Cardiac fibroblast (primary cell): ENCODE measurements around the gene TAS2R46.
"Not testable (repeated sequence)": the region's sequence is repeated elsewhere in the genome, so short reads cannot be mapped to it uniquely, and the experiment has no call there.

Experiments
- DNase-seq, 2 donors: peaks; one replicate each; pipeline versions ENCODE4 v3.0.0 to v3.0.0-alpha.2; 2010; ENCODE audit warnings: low read depth in 2 of 2
- H3K4me3 ChIP-seq, 2 donors: replicated peaks in 1 of 2; 1 replicate in 1 of 2; 2 replicates in 1 of 2; pipeline ENCODE4 v1.5.1; 2011; ENCODE audit warnings: low read depth in 2 of 2, low read length in 2 of 2, mild to moderate bottlenecking in 2 of 2, moderate library complexity in 1 of 2
- CTCF ChIP-seq: IDR thresholded peaks from one replicate; pipeline ENCODE4 v1.5.1; 2011; ENCODE audit warnings: low read depth, mild to moderate bottlenecking, low read length, inconsistent platforms

Gene TAS2R46, protein sequence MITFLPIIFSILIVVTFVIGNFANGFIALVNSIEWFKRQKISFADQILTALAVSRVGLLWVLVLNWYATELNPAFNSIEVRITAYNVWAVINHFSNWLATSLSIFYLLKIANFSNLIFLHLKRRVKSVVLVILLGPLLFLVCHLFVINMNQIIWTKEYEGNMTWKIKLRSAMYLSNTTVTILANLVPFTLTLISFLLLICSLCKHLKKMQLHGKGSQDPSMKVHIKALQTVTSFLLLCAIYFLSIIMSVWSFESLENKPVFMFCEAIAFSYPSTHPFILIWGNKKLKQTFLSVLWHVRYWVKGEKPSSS

GRCh38 chr12:11062194-11062593 lies at the start of gene TAS2R46:
Gene TAS2R46, minus strand, starts transcription at chr12:11062294. Its CDS starts 0 bp downstream, at chr12:11062294.
- not testable (repeated sequence) for H3K4me3 ChIP-seq, DNase-seq

- not testable (repeated sequence) for DNase-seq
These were observed 49.1 kb upstream of the TAS2R46 start for GRCh38 chr12:11111213-11111612.

DNA sequence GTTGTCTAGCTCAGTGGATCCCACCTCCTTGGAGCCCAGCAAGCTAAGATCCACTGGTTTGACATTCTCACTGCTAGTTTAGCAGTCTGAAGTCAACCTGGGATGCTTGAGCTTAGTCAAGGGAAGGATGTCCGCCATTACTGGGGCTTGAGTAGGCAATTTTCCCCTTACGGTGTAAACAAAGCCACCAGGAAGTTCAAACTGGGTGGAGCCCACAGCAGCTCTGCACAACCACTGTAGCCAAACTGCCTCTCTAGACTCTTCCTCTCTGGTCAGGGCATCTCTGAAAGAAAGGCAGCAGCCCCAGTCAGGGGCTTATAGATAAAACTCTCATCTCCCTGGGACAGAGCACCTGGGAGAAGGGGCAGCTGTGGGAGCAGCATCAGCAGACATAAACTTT lies 46.8 kb upstream of the TAS2R46 start:
- no peak overlapping the region for H3K4me3 ChIP-seq
- no peak for DNase-seq
- no peak for TF ChIP-seq CTCF

More at GRCh38 chr12:11111213-11111612, 49.1 kb upstream of the TAS2R46 start:
- not testable (repeated sequence) for H3K4me3 ChIP-seq

DNA sequence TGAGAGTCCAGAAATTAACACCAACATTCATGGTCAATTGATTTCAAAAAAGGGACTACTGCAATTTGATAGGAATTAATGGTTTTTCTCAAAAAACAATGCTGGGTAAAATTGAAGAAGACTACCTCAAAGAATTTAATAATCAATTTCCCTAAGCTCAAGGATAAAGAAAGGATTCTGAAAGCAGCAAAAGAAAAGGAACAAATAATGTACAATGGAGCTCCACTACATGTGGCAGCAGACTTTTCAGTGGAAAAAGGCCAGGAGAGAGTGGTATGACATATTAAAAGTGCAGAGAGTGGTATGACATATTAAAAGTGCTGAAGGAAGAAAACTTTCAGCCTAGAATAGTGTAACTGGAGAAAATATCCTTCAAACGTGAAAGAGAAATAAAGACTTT lies 45.6 kb upstream of the TAS2R46 start:
- TF ChIP-seq CTCF = no peak
- H3K4me3 ChIP-seq = no peak overlapping the region
- no peak for DNase-seq

DNA sequence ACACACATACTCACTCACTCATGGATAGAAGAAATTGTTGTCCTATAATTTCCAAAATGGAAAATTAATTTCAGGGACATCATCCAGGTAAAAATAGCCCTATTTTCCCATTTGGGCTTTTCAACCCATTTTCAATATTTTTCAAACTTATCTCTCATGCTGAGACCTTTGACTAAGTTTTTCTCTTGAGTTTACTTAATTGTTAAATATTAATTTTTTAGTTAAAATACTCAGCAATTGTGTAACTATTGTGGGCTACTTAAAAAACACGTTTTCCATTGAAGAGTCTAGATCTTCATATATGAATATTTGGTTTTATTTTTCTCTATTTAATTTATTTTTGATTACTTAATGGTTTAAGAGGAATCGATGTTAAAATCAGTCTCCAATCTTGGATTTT lies 44.2 kb upstream of the TAS2R46 start:
- DNase-seq = no peak
- no peak for TF ChIP-seq CTCF
- H3K4me3 ChIP-seq = no peak overlapping the region

DNA sequence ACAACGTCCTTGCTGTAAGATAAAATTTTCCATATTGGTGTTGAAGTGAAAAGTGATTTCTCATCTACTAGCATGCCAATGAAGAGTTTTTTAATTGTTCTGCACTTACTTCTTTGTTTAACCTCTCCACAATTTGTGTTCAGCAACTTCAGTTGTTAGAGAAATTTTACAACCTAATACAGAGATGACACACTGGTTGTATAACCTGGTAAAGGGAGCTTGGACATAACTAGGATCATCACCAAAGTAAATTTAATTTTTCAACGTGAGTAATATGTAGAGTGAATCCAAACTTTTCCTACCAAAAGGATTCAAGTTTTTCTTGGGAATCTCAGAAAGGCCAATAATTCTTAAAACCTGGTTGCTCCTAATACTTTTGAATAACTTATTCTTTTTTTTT lies 43.5 kb upstream of the TAS2R46 start:
- no peak for TF ChIP-seq CTCF
- H3K4me3 ChIP-seq = no peak overlapping the region

GRCh38 chr12:11094910-11095309 lies 32.8 kb upstream of the TAS2R46 start:
- not testable (repeated sequence) for H3K4me3 ChIP-seq, DNase-seq

More for the DNA sequence above, 43.5 kb upstream of the TAS2R46 start:
- no peak for DNase-seq

GRCh38 chr12:11092128-11092527 lies 30.0 kb upstream of the TAS2R46 start, which contains the start of gene TAS2R43:
Gene TAS2R43, minus strand, starts transcription at chr12:11092313. Its CDS starts 84 bp downstream, at chr12:11092229.
- DNase-seq = no peak
- no peak for TF ChIP-seq CTCF
- no peak within 1 kb of the TSS for H3K4me3 ChIP-seq
